COLO829 (cell line): Measurements from ENCODE around the gene RERG.

Experiments
- DNase-seq: peaks from one replicate; pipeline ENCODE4 v3.0.0; 2012; ENCODE audit warnings: low spot score

The RERG gene

DNA sequence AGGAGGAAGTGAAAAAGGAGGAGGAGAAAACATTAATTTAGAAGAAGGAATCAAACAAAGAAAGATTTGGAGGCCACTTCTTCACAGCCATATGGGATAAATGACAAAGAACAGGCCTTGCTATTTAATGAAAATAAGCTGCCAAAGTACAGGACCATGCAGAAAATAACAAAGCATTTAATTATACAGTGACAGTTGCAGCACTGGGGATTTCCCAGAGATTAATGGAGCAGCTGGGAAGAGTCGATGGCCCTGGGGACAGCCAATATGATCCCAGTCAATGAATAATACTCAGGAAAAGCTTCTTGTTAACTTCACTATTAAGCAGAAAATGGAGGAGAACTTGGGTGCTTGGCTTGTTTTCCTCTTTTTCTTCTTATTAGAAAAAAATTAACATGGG lies 34.6 kb downstream of the RERG start:
- DNase-seq = no peak

DNA sequence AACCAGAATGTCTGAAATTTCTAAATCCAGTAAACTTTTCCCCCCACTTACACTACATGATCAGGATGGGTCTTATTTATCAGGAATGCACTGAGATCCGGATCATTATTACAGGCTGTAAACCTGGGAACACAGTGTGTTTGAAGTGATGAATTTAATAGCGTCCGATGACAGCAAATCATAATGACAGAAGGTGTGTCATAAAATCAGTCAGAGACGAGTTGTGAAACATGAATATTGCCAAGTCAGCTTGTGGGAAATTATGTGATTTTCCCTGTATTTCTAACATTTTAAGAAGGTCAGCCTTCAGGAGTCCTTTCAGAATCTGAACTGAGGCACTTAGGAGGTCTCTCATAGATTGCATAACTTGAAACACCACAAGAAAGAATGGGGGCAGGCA lies 36.7 kb downstream of the RERG start:
- no peak for DNase-seq

DNA sequence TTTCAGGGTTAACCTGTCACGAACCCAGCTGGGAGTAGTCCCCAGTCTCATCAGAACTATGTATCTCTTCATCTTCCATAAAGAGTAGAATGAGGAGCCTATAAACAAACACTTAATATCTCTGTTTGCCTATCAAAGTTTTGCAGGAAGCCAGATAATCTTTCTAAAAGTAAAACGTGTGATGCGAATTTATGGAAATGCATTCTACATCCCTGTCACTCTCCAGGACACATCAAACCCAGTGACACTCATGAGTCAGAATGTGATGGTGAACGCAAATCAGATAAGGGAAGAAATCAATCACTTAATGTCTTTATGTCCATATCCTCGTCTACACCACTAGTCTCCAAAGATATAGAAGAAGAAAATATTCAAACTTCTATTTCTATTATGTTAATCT lies 37.4 kb downstream of the RERG start:
- DNase-seq = no peak

DNA sequence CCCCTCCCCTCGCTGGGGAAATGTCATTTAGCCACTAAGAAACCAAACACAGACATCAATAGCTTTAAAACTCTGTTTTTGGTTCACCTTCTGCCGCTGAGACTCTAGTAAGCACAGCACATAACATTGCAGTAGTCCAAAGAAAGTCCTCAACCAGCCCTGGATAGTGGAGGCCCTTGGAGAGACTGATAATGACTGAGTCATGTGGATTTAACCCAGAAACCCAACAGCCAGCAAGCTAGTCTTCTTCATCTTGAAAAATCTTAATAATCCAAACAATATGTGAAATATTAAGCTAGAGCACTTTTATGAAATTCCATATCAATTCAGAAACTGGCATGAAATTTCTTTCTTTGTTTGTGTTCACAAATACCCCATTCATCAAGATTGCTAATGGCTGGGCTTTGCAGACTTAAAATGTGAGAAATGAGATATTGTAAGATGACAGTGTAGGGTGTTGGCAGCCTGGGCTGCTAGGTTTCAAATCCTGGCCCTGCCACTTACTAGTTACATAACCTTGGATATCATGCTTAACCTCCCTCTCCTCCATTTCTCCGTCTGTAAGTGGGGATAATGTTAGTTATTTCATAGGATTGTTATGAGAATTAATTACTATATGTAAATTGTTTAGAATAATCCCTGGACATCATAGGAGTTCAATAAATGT lies 40.1 kb downstream of the RERG start:
- no peak for DNase-seq

DNA sequence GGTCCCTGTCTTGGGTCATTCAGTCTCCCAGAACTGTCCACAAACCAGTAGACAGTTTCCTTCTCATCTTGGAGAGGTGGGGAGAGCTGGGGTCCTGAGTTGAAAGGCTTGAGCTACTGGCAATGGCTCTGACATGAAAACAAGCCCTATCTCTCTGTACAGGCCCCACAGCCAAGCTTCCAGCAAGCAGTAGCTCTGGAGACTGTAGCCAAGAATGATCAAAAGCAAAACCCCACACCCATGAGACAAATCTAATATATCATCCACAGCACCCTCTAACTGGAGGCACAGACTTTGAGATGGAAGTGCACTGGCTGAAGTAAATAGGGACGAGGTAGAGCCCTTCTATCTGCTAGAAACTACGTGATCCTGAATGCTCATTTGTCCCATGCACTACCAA lies 40.9 kb downstream of the RERG start:
- DNase-seq = no peak

DNA sequence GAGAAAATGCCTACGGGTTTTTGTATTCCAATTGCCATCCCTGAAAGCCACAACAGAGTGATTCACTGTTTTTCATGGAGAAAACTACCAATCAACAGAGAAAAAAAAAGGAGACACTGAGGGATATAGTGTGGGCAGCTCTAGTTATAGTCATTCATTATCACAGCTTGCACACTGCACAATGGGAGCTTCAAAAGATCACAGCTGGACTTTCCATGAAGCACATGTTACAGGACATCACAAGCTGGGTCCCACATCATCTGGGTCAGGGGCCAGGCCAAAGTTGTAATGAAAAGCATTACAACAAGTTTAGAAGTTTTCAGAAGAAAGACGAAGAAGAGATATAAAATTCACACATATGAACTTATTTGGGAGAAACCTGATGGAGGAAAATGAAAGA lies 41.5 kb downstream of the RERG start:
- peak; percentile 33 for DNase-seq

DNA sequence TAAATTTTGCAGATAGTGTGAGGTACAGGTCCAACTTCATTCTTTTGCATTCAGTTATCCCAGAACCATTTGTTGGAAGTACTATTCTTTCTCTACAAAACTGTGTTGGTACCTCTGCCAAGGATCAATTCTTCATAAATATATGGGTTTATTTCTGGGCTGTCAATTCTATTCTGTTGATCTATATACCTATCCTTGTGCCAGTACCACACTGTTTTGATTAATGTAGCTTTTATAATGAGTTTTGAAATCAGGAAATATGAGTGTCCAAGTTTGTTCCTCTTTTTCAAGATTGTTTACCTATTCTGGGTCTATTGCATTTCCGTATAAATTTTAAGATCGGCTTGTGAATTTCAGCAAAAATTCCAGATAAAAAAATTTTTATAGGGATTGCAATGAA lies 48.1 kb downstream of the RERG start:
- DNase-seq = no peak

DNA sequence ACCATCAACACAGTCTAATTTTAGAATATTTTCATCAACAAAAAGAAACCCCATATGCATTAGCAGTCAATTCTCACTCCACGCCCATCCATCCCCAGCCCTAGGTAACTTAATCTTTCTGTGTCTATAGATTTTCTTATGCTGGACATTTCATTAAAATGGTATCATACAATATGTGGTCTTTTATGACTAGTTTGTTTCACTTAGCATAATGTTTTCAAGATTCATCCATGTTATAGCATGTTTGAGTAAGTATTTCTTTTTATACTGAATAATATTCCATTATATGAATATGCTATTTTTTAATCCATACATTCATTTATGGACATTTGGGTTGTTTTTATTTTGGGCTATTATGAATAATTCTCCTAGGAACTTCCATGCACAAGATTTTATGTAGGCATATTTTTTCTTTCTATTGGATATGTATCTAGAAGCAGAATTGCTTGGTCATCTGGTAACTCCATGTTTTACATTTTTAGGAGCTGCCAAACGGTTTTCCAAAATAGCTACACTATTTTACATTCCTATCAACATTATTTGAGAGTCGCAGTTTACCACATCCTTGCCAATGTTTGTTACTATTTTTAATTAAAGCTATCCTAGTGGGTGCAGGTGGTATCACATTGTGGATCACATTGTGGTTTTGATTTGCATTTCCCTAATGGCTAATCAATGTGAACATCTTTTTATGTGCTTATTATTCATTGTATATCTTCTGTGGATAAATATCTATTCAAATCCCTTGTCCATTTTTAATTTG lies 49.0 kb downstream of the RERG start:
- no peak for DNase-seq

DNA sequence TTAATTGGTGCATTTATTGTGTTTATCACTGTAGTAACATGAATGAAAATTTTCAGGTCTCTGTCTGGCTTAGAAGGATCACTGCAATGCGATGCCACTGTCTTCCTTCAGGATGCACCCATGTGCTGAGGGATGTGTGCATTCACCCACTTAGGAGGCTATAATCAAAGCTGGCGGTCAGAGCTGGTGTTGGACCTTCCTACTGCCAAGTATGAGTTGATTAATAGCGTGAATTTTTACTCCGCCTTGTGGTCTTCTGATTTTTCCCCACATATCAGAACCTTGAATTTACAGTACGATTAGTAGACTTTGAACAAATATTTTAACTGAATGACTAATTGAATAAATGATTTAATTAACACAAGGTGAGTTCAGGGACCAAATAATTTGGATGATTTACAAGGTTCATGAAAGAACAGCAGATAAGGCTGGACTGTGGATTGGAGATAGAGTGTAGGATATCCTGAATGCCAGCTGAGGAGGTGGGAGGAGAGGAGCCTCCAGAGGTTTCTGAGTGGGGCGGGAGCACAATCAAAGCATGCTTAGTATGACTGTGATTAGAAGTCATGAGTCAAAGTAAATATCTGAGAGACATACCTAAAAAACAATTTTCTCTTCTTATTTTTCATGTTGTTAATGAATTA lies 50.1 kb downstream of the RERG start:
- no peak for DNase-seq

DNA sequence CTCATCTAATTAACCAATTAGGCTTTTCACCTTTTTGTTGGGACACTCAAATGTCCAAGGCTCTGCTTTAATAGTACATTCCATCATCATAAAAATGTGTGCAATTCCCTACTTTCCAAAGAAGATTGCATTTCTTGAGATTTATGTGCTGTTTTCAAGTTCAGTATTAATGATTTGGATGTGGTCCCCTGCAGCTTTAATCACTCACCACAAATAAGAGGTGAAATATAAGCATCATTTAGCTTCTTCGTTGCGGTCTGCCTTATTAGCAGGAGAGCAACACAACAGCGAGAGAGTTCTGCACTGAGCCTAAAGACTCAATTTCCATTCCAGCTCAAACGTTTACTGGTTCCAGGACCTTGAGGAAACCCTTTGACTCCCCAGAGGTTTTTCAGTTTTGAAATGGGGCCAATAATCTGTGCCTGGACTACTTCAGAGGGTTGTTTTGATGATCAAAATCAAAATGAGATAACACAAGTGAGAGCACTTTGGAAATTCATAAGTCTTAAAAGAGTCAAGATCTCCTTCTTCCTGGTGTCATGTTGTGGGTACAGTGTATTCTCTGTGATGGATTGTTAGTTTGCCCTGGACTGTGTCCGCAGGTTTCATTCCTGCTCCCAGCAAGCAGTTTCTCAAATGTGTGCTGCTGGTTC lies 53.1 kb downstream of the RERG start:
- DNase-seq = no peak

DNA sequence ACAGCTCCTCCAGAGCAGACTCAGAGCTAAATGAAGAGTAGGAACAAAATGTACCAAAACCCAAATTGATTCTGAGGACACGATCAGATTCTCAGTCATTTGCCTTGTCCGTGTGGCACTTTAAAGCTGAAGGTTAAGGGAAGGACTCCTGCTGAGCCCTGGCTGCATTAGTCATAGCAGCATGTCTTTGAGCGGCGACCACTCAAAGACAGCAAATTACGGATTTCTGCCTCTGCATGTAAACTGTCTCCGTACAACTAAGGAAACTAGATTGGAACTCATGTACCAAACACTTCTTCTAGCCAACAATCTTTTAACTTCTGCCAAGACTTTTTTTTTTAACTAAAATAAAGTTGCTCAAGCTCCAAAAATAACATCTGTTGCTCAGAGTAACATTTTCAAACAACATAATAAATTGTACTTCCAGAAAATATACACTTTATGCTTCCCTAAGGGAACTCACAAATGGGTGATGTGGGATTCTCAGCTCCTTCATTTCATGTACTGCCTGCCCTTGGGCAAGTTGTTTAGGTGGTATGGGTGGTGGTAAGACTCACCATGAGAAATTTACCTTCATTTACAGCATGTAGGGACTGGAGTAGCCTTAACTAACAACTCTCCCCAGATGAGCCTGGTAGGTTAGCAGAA lies 56.1 kb downstream of the RERG start:
- no peak for DNase-seq

DNA sequence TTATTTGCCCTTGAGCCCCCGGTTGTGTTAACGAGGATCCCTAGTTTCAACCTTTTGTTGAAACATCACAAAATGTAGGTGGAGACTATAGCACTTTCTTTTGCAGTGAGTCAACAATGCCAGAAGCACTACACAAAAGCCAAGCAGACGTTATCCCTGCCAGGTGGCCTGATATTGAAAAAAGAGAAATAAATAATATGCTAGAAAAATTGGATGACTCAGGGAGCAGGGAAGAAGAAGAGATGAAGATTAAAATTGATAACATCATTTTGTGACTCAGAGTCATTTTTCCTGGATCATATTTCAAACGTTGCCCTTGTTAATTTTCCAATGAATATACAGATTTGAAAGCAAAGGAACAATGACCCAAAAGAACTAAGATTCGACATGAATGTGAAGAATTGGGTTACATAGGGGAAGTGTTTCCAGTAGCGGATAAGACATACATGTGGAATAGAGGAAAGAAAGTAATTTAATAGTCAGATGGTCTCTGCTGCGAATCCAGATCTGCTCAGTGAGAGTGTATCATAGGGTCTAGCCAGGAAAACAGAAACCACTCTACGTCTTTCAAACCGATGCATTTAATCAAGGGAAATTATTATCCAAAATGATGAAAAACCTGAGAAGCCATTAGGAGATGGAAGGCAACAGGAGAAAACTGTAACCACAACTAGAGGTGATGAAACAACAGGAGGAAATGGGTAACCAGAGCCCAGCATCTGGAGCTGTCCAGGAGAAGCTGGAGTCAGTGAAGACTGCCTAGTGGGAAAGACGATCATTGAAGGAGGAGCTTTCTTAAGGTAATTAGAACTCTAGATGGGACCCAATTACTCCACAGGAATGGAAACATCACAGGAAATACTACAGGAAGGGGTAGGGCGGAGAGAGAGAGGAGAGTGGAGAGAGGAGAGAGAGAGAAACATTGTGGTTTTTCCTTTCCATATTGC lies 57.9 kb downstream of the RERG start:
- DNase-seq = no peak

DNA sequence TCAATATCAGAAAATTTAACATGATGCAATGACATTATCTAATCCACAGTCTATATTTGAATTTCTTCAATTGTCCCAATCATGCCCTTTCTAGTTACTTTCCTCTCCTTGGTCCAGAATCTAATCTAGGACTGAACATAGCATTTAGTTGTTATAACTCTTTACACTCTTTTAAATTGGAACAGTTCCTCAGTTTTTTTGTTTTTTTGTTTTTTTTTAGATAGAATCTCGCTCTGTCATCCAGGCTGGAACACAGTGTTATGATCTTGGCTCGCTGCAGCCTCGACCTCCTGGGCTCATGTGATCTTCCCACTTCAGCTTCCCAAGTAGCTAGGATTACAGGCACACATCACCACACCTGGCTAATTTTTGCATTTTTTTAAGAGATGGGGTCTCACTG lies 63.1 kb downstream of the RERG start:
- no peak for DNase-seq

DNA sequence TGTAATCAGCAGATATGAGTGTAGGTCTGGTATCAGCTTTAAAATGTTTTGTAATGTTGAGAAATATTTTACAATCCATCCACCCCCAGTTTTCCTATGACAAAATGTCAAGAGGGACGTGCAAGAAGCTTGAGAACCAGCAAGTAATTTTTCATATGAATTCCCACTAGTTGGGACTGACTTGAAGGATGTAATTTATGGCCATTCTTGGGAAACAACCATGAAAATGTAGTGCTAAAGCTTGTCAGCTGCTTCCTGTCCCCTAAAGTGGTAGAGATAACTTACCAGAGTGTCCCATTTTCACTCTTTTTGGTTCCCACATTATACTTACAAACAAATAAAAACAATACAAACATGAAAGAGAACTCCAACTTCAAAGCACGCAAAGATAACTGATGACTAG lies 63.9 kb downstream of the RERG start:
- no peak for DNase-seq

DNA sequence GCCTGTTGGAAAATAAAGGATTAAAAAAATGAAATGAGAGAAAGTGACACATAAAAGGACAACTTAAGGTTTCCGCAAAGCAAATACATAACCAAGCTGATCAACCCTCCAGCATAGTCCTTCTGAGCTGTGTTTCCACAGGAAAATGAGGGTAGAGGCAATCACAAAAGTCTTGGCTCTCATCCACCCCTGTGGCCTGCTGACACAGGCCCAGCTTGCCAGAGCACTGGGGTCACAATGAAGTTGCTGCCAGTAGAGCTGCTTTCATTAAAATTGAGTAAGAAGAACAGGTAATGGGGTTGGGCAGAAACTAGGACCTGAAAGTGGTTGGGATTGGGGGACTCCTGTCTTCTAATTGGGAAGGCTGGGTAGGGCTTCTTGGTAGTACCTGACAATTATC lies 65.9 kb downstream of the RERG start:
- no peak for DNase-seq

DNA sequence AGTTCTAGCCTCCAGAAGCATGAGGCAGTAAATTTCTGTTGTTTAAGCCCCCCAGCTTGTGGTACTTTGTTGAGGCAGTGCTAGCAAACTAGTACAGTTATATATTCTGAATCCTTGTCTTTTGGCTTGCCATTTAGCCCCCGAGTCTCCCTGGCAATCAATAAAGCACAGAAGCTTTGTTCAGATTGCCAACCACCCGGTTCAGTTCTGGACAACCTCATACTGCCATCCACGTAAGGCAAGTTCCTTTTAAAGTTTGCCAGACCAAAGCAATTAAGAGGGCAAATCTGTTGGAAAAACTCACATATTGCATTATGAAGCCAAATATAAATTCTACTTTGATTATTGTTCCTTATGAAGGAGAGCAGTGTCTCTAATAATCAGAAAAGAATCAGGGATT lies 67.1 kb downstream of the RERG start:
- no peak for DNase-seq

DNA sequence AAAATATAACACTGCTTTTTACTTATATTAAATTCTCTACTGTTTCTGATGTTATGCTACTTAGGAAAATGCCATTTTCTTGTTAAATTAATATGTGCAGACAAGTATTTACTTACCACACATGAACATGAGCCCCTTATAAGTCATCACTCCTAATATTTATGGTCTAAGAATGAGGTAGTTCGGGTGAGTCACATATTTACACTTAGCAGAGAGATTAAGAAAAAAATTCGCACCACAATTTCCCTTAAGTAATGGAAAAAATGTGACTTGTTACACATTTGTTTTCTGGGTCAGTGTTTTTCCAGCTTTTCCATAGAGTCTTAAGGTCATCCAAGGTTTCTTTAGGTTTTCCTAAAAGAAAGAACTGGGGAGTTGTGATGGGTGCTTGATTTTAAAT lies 68.3 kb downstream of the RERG start:
- DNase-seq = peak; percentile 19

DNA sequence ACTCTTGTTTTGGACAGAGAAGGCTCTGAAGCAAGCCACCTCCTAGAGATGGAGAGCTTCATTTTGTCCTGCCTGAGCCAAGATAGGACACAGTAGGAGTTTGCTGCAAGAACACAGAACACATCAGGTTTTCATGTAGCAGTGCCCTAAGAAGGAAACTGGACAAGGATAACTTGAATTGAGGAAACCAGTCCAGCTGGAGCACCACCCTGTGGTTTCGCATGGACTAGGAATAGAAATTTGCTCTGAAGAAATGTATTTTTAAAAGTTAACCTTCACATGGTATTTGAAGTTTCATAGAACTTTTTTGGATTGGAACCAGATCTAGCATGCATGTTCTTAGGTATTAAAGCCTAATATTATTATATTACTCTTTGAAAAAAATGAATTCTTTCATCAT lies 68.8 kb downstream of the RERG start:
- DNase-seq = no peak

DNA sequence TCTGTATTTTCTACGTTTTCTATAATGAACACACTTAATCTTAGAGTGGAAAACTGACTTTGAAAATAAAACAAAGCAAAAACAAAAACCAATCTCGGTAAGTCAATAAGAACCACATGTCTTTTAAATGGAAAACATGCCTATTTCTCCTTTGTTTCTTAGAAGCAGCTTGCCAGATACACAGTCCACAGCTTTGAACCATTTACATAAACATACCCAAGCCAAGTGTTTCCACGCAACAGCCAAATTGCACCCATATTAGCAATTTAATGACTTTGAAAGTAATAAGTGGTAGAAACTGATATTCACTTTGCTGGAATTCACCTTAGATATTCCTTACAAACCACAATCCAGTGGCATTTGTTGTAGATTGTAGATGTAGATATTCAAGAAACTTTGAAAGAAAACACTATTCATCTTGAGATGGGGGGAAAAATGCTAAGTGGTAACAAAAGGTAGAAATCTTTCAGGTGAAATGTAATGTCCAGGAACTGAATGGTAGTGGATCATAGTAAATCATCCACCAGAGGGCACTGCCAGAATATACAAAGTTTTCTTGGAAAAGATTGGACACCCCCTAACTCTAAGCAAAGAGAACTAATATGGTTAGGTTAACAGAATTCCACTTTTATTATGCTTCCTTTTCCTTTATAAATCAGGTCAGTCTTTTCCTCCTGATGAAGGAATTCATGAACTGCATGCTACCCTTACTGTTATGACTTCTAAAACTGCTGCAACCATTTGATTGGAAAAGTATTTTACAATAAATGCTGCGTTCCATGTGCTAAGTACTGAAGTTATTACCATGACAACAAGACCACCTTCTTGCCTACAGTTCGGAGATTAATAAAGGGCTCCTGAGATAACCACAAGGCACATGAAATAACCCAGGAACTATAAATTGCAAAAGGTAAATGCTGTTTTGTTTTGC lies 69.8 kb downstream of the RERG start:
- DNase-seq = peak; percentile 20

DNA sequence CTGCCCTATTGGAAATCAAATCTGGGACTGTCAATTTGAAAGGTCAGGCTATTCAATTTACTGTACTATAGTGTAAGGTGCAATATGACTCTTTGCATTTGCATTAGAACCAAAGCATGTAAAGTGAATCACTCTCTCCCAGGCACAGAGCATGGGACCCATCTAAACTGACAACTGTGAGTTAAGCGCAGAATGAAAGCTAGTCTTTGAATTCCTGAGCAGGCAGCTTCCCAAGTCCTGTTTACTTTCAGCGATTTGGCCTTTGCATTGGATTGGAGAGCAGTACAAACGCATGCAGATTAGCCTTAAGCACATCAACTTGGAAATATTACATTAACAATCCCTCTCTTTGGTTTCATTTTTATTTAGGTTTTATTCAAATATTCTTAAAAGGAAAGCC lies 74.6 kb downstream of the RERG start:
- DNase-seq = no peak
